ENCODE measurements around the gene TIA1.
"Not testable (repeated sequence)": the region's sequence is repeated elsewhere in the genome, so short reads cannot be mapped to it uniquely, and the experiment has no call there.

Gene TIA1

DNA sequence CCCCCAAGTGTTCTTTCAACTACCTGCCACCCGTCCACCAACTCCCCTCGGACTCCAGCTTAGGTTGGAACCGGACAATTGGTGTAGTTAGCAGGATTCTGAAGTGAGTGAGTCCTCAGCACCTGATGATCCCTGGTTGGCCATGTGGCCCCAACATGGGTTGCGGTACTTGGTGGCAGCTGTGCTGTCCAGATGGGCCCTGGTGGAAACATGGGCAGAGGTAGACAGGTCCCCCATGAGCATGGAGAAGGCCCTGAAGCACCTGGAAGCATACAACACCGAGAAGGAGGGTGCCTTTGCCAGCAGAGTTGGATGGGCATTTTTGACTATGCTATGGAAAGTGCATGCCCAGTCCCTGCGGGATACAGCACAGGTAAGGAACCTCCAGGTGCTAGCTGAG is 46.6 kb downstream of the TIA1 start:
- TF ChIP-seq GATA1 (IDR thresholded peaks at IDR 0.05; ENCODE audit: low read depth, low read length), result no peak
- TF ChIP-seq POLR2A (IDR thresholded peaks at IDR 0.05; ENCODE audit: low read length), result no peak

GRCh38 chr2:70201225-70201768 is 47.1 kb downstream of the TIA1 start:
- no peak for DNase-seq
- TF ChIP-seq GATA1 (IDR thresholded peaks at IDR 0.05; ENCODE audit: low read depth, low read length), result no peak

More for the DNA sequence above, 46.6 kb downstream of the TIA1 start:
- no peak for DNase-seq

DNA sequence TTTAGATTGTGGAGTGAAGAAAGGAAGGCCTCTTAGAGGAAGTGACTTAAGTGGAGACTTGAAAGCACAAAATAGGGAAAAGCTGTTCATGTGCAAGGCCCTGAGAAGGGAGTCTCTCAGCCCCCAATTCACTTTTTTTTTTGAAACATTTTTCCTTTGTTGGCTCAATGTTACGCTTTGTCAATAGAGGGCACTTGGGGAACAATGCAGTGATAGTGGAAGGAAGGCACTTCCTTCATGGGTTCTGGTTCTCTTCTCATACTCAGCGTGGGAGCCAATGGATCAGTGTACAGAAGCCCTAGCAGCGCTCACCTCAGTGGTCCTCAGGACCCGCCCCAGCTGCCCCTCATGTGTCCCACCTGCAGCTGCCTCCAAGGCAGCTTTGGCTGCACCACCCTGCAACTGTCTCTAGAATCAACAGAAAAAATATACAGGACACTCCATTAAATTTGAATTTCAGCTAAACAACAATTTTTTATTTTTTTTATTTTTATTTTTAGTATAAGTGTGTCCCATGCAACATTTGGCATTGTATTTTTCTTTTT is 49.0 kb downstream of the TIA1 start:
- no peak for TF ChIP-seq POLR2A (IDR thresholded peaks at IDR 0.05; ENCODE audit: low read length)
- no peak for TF ChIP-seq GATA1 (IDR thresholded peaks at IDR 0.05; ENCODE audit: low read depth, low read length)
- DNase-seq, result no peak

- no peak for DNase-seq
- TF ChIP-seq POLR2A (IDR thresholded peaks at IDR 0.05; ENCODE audit: low read length), result no peak
These were observed 55.9 kb downstream of the TIA1 start for GRCh38 chr2:70192516-70192915.

DNA sequence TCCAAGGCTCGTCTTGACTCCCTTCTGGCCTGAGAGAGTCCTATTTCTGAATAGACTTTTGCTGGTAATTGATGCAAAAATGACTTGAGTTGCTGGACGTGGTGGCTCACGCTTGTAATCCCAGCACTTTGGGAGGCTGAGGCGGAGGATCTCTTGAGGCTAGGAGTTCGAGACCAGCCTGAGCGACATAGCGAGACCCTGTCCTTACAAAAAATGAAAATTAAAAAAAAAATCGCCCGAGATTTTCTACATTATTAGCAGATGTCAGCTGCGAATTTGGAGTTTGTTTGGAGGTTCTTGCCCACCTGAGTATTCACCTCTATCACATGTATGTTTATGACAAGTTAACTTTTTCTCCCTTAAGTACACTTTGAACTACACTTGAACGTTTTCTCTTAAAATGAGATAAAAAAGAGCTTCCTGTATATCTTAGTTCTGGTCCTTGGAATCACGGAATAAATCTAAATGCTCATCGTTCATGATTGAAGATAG is 57.1 kb downstream of the TIA1 start:
- TF ChIP-seq GATA1 (IDR thresholded peaks at IDR 0.05; ENCODE audit: low read depth, low read length) (no peak), POLR2A (IDR thresholded peaks at IDR 0.05; ENCODE audit: low read length) (no peak)
- DNase-seq, result no peak

- DNase-seq, result peak; percentile 98
- no peak for TF ChIP-seq GATA1 (IDR thresholded peaks at IDR 0.05; ENCODE audit: low read depth, low read length)
- TF ChIP-seq POLR2A (IDR thresholded peaks at IDR 0.05; ENCODE audit: low read length), result peak; percentile 99
These were observed 57.8 kb downstream of the TIA1 start, which contains the start of gene C2orf42 for GRCh38 chr2:70190418-70191243. Gene C2orf42, minus strand, starts transcription at chr2:70191019. Its CDS starts 9,034 bp downstream, at chr2:70181985.

GRCh38 chr2:70188460-70188859 is 60.0 kb downstream of the TIA1 start:
- peak; percentile 17 to 58 for DNase-seq
- no peak for TF ChIP-seq GATA1 (IDR thresholded peaks at IDR 0.05; ENCODE audit: low read depth, low read length)
- TF ChIP-seq POLR2A (IDR thresholded peaks at IDR 0.05; ENCODE audit: low read length), result no peak

DNA sequence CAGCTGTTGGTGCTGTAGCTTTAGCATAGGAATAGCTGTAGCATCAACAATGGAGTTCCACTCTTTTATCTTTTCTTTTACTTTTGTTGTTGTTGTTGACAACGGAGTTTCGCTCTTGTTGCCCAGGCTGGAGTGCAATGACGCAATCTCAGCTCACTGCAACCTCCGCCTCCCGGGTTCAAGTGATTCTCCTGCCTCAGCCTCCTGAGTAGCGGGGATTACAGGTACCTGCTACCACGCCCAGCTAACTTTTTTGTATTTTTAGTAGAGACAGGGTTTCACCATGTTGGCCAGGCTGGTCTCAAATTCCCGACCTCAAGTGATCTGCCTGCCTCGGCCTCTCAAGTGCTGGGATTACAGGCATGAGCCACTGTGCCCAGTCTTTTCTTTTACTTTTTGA is 61.3 kb downstream of the TIA1 start:
- DNase-seq, result not testable (repeated sequence)

GRCh38 chr2:70182689-70183088 is 65.7 kb downstream of the TIA1 start:
- TF ChIP-seq GATA1 (IDR thresholded peaks at IDR 0.05; ENCODE audit: low read depth, low read length) (no peak), POLR2A (IDR thresholded peaks at IDR 0.05; ENCODE audit: low read length) (no peak)
- no peak for DNase-seq

DNA sequence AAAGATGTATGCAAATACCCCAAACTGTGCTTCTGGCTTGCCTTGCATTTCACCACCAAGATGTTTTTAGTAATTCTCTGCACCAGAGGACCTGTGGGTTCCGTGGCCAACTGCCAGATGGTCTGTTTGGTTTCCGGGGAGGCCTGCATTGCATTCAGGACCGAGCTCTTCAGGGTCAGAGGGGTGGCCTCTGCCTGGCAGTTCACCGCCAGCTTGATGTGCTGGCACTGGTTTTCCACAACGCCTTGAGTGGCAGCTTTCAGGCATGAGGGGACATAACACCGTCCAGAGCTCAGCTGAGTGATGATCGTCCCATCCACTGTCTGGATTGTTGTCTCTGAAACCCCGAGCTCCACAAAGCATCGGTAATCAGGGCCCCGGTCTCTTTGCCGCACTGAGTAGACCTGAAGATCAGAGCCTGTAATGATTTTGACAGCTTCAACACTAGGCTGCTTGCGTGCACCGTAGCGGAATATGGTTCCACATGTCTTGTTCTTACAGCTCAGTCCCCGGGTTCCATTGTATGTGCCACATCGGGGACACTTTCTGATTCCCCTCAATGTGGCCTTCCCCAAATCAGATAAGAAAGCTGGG is 67.0 kb downstream of the TIA1 start:
- TF ChIP-seq POLR2A (IDR thresholded peaks at IDR 0.05; ENCODE audit: low read length), result no peak
- TF ChIP-seq GATA1 (IDR thresholded peaks at IDR 0.05; ENCODE audit: low read depth, low read length), result no peak

GRCh38 chr2:70173520-70173919 is 74.9 kb downstream of the TIA1 start:
- no peak for DNase-seq
- no peak for TF ChIP-seq POLR2A (IDR thresholded peaks at IDR 0.05; ENCODE audit: low read length)
- TF ChIP-seq GATA1 (IDR thresholded peaks at IDR 0.05; ENCODE audit: low read depth, low read length), result no peak

More for the DNA sequence above, 67.0 kb downstream of the TIA1 start:
- DNase-seq, result no peak

DNA sequence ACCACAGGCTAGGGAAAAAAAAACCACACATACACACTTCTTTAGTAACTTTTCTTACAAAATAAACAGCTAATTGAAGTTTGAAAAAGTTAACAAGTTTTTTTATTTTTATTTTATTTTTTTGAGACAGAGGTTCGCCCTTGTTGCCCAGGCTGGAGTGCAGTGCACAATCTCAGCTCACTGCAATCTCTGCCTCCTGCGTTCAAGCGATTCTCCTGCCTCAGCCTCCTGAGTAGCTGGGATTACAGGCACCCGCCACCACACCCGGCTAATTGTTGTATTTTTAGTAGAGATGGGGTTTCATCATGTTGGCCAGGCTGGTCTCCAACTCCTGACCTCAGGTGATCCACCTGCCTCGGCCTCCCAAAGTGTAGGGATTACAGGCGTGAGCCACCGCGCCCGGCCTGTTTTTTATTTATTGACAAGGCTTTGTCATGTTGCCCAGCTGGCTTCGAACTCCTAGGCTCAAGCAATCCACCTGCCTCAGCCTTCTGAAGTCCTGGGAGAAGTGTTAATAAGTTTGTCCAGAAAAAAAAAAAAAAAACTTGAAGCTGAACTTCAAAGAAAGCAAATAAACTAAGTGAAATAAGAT is 78.7 kb downstream of the TIA1 start:
- not testable (repeated sequence) for DNase-seq

GRCh38 chr2:70161069-70161534 is 87.3 kb downstream of the TIA1 start:
- DNase-seq, result no peak
- TF ChIP-seq GATA1 (IDR thresholded peaks at IDR 0.05; ENCODE audit: low read depth, low read length), result no peak
- no peak for TF ChIP-seq POLR2A (IDR thresholded peaks at IDR 0.05; ENCODE audit: low read length)

GRCh38 chr2:70160545-70160944 is 87.9 kb downstream of the TIA1 start:
- TF ChIP-seq GATA1 (IDR thresholded peaks at IDR 0.05; ENCODE audit: low read depth, low read length) (no peak), POLR2A (IDR thresholded peaks at IDR 0.05; ENCODE audit: low read length) (no peak)
- no peak for DNase-seq
